WTC11 (cell line): Measurements from ENCODE around the gene SLC37A1.

Experiments used
- EMX1 ChIP-seq: fragments of 250-450 bp; sonication (Bioruptor Pico); IDR thresholded peaks from 2 replicates; pipeline ENCODE4 v1.8.0; 2021; ENCODE audit warnings: mild to moderate bottlenecking
- IRF1 ChIP-seq: sonication (generic); formaldehyde crosslinking; IDR thresholded peaks from 2 replicates; pipeline ENCODE4 v1.8.0; 2023; ENCODE audit warnings: missing genetic modification reagents
- MAX ChIP-seq: sonication (generic); formaldehyde crosslinking; IDR thresholded peaks from 2 replicates; pipeline ENCODE4 v1.8.0; 2022; ENCODE audit warnings: mild to moderate bottlenecking, missing genetic modification reagents
- NR3C1 ChIP-seq: sonication (generic); formaldehyde crosslinking; conservative IDR thresholded peaks from 2 replicates; pipeline ENCODE4 v1.8.1; 2023; ENCODE audit warnings: low read depth, mild to moderate bottlenecking, missing genetic modification reagents
- ZBTB21 ChIP-seq: sonication (generic); formaldehyde crosslinking; IDR thresholded peaks from 2 replicates; pipeline ENCODE4 v1.8.1; 2023; ENCODE audit warnings: mild to moderate bottlenecking, missing genetic modification reagents, borderline replicate concordance
- TF ChIP-seq, protein P1 (sequence below): fragments of 200-600 bp; IDR thresholded peaks from 2 replicates; pipeline ENCODE4 v1.8.0; 2022; ENCODE audit warnings: antibody characterized with exemption
- TF ChIP-seq, protein P2 (sequence below): sonication (generic); formaldehyde crosslinking; IDR thresholded peaks from 2 replicates; pipeline ENCODE4 v1.8.0; 2022; ENCODE audit warnings: missing genetic modification reagents
- TF ChIP-seq, protein P3 (sequence below): sonication (generic); formaldehyde crosslinking; IDR thresholded peaks from 2 replicates; pipeline ENCODE4 v1.8.0; 2023; ENCODE audit warnings: missing genetic modification reagents, mild to moderate bottlenecking, borderline replicate concordance
- TF ChIP-seq, protein P4 (sequence below): sonication (generic); formaldehyde crosslinking; IDR thresholded peaks from 2 replicates; pipeline ENCODE4 v1.8.1; 2022; ENCODE audit warnings: mild to moderate bottlenecking, missing genetic modification reagents, moderate library complexity, borderline replicate concordance

DNA sequence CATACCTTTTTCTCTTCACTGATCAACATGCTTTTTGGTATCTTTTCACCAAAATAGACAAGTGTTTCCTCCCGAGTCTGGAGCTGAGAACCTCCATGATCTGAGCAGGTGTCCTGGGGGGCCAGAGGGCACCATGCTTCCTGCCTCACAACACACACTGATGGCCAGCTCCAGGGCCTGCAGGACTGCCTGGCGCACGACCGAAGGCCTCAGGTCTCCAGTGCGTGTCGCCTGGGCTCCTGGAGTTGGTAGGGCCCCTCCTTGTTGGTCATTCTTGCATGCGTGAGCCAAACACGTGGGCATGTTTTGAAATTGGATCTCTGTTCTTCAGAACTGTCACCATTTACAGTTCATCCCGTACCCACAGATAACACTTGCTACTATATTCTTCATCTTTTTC, 64.4 kb downstream of the SLC37A1 start:
- TF ChIP-seq ZBTB21 (CRISPR knock-in tag) (no peak), MAX (CRISPR knock-in tag) (no peak), IRF1 (no peak), EMX1 (no peak), NR3C1 (CRISPR knock-in tag) (no peak)
- TF ChIP-seq, protein P1, sequence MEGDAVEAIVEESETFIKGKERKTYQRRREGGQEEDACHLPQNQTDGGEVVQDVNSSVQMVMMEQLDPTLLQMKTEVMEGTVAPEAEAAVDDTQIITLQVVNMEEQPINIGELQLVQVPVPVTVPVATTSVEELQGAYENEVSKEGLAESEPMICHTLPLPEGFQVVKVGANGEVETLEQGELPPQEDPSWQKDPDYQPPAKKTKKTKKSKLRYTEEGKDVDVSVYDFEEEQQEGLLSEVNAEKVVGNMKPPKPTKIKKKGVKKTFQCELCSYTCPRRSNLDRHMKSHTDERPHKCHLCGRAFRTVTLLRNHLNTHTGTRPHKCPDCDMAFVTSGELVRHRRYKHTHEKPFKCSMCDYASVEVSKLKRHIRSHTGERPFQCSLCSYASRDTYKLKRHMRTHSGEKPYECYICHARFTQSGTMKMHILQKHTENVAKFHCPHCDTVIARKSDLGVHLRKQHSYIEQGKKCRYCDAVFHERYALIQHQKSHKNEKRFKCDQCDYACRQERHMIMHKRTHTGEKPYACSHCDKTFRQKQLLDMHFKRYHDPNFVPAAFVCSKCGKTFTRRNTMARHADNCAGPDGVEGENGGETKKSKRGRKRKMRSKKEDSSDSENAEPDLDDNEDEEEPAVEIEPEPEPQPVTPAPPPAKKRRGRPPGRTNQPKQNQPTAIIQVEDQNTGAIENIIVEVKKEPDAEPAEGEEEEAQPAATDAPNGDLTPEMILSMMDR = no peak
- TF ChIP-seq, protein P2, sequence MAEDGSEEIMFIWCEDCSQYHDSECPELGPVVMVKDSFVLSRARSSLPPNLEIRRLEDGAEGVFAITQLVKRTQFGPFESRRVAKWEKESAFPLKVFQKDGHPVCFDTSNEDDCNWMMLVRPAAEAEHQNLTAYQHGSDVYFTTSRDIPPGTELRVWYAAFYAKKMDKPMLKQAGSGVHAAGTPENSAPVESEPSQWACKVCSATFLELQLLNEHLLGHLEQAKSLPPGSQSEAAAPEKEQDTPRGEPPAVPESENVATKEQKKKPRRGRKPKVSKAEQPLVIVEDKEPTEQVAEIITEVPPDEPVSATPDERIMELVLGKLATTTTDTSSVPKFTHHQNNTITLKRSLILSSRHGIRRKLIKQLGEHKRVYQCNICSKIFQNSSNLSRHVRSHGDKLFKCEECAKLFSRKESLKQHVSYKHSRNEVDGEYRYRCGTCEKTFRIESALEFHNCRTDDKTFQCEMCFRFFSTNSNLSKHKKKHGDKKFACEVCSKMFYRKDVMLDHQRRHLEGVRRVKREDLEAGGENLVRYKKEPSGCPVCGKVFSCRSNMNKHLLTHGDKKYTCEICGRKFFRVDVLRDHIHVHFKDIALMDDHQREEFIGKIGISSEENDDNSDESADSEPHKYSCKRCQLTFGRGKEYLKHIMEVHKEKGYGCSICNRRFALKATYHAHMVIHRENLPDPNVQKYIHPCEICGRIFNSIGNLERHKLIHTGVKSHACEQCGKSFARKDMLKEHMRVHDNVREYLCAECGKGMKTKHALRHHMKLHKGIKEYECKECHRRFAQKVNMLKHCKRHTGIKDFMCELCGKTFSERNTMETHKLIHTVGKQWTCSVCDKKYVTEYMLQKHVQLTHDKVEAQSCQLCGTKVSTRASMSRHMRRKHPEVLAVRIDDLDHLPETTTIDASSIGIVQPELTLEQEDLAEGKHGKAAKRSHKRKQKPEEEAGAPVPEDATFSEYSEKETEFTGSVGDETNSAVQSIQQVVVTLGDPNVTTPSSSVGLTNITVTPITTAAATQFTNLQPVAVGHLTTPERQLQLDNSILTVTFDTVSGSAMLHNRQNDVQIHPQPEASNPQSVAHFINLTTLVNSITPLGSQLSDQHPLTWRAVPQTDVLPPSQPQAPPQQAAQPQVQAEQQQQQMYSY (CRISPR knock-in tag) = no peak
- TF ChIP-seq, protein P3, sequence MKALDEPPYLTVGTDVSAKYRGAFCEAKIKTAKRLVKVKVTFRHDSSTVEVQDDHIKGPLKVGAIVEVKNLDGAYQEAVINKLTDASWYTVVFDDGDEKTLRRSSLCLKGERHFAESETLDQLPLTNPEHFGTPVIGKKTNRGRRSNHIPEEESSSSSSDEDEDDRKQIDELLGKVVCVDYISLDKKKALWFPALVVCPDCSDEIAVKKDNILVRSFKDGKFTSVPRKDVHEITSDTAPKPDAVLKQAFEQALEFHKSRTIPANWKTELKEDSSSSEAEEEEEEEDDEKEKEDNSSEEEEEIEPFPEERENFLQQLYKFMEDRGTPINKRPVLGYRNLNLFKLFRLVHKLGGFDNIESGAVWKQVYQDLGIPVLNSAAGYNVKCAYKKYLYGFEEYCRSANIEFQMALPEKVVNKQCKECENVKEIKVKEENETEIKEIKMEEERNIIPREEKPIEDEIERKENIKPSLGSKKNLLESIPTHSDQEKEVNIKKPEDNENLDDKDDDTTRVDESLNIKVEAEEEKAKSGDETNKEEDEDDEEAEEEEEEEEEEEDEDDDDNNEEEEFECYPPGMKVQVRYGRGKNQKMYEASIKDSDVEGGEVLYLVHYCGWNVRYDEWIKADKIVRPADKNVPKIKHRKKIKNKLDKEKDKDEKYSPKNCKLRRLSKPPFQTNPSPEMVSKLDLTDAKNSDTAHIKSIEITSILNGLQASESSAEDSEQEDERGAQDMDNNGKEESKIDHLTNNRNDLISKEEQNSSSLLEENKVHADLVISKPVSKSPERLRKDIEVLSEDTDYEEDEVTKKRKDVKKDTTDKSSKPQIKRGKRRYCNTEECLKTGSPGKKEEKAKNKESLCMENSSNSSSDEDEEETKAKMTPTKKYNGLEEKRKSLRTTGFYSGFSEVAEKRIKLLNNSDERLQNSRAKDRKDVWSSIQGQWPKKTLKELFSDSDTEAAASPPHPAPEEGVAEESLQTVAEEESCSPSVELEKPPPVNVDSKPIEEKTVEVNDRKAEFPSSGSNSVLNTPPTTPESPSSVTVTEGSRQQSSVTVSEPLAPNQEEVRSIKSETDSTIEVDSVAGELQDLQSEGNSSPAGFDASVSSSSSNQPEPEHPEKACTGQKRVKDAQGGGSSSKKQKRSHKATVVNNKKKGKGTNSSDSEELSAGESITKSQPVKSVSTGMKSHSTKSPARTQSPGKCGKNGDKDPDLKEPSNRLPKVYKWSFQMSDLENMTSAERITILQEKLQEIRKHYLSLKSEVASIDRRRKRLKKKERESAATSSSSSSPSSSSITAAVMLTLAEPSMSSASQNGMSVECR (CRISPR knock-in tag) = no peak
- TF ChIP-seq, protein P4, sequence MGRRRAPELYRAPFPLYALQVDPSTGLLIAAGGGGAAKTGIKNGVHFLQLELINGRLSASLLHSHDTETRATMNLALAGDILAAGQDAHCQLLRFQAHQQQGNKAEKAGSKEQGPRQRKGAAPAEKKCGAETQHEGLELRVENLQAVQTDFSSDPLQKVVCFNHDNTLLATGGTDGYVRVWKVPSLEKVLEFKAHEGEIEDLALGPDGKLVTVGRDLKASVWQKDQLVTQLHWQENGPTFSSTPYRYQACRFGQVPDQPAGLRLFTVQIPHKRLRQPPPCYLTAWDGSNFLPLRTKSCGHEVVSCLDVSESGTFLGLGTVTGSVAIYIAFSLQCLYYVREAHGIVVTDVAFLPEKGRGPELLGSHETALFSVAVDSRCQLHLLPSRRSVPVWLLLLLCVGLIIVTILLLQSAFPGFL = no peak
